Measurements from ENCODE around the gene PPARD.
"Not testable (repeated sequence)": the region's sequence is repeated elsewhere in the genome, so short reads cannot be mapped to it uniquely, and the experiment has no call there.

The PPARD gene

GRCh38 chr6:35312076-35312800, 30.1 kb upstream of the PPARD start:
- no peak for DNase-seq (ENCODE audit: low spot score)

GRCh38 chr6:35312807-35313206, 29.6 kb upstream of the PPARD start:
- no peak for DNase-seq (ENCODE audit: low spot score)

- DNase-seq (ENCODE audit: low spot score), result no peak
Measured at GRCh38 chr6:35317483-35318195, 24.7 kb upstream of the PPARD start.

GRCh38 chr6:35318196-35319171, 23.9 kb upstream of the PPARD start:
- no peak for DNase-seq (ENCODE audit: low spot score)

GRCh38 chr6:35319346-35320030, 22.9 kb upstream of the PPARD start:
- DNase-seq (ENCODE audit: low spot score), result no peak

GRCh38 chr6:35320031-35320410, 22.3 kb upstream of the PPARD start:
- no peak for DNase-seq (ENCODE audit: low spot score)

- no peak for DNase-seq (ENCODE audit: low spot score)
Measured at GRCh38 chr6:35321091-35321490, 21.3 kb upstream of the PPARD start.

GRCh38 chr6:35327349-35328027, 14.9 kb upstream of the PPARD start:
- DNase-seq (ENCODE audit: low spot score), result peak; percentile 65

GRCh38 chr6:35328108-35328723, 14.1 kb upstream of the PPARD start:
- DNase-seq (ENCODE audit: low spot score), result no peak

- not testable (repeated sequence) for DNase-seq (ENCODE audit: low spot score)
Measured at GRCh38 chr6:35328965-35329364, 13.4 kb upstream of the PPARD start.

- DNase-seq (ENCODE audit: low spot score), result no peak
Measured at GRCh38 chr6:35330541-35331119, 11.7 kb upstream of the PPARD start.

GRCh38 chr6:35332074-35332887, 10.1 kb upstream of the PPARD start:
- peak; percentile 49 for DNase-seq (ENCODE audit: low spot score)

- DNase-seq (ENCODE audit: low spot score), result no peak
Measured at GRCh38 chr6:35341557-35341956, 801 bp upstream of the PPARD start.

- DNase-seq (ENCODE audit: low spot score), result no peak
Measured at GRCh38 chr6:35343092-35343834, 905 bp downstream of the PPARD start.

GRCh38 chr6:35343835-35344550, 1.6 kb downstream of the PPARD start:
- DNase-seq (ENCODE audit: low spot score), result no peak

- DNase-seq (ENCODE audit: low spot score), result no peak
Measured at GRCh38 chr6:35351422-35351821, 9.1 kb downstream of the PPARD start.

GRCh38 chr6:35352735-35353134, 10.4 kb downstream of the PPARD start:
- no peak for DNase-seq (ENCODE audit: low spot score)

Measured in RKO (cell line).